ENCODE measurements around the gene POC5.
"Not testable (repeated sequence)": the region's sequence is repeated elsewhere in the genome, so short reads cannot be mapped to it uniquely, and the experiment has no call there.

POC5 gene, protein sequence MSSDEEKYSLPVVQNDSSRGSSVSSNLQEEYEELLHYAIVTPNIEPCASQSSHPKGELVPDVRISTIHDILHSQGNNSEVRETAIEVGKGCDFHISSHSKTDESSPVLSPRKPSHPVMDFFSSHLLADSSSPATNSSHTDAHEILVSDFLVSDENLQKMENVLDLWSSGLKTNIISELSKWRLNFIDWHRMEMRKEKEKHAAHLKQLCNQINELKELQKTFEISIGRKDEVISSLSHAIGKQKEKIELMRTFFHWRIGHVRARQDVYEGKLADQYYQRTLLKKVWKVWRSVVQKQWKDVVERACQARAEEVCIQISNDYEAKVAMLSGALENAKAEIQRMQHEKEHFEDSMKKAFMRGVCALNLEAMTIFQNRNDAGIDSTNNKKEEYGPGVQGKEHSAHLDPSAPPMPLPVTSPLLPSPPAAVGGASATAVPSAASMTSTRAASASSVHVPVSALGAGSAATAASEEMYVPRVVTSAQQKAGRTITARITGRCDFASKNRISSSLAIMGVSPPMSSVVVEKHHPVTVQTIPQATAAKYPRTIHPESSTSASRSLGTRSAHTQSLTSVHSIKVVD

DNA sequence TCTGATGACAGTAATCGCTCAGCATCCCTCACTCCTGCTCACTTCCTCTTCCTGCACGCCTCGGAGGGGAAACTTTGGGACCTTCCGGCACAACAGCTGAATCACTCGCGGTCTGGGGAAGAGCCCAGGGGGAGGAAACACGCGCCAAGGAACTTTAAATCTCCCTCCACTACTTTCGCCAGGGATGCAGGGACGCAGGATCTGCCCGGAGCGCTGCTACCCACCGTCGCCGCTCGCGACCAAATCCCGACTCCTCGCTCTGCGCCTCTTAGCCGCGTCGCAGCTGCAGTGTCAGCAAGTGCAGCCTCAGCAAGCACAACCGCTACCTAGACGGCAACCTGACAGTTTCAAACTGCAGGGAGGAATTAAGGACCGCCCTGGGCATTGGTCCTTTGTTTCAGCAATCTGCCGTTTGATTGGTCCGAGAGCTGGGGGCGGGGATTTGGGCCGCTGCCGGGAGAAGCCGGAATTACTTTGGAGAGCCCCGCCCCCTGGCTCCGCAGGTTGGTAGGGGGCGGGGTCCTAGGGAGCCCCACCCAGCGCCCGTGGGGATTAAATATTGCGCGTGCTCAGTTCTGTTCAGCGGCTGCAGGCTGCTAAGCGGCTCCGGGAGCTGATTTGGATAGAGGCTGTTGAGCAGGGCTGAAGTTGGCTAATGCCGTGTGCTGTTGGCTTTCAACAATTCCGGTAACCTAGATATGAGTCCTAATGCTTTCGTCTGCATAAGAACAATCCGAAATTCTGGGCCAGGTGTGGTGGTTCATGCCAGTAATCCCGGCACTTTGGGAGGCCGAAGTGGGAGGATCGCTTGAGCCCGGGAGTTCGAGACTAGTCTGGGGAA lies at the start of gene POC5:
Gene POC5, minus strand, starts transcription at position 356 of the 841 bp plus-strand sequence. CDS start 4,500 bp downstream, outside the sequence.
- DNase-seq (ENCODE audit: low read depth, low spot score) = peak; percentile 98

GRCh38 chr5:75758116-75758515 lies 40.9 kb upstream of the POC5 start:
- DNase-seq (ENCODE audit: low read depth, low spot score) = no peak

- no peak for DNase-seq (ENCODE audit: low read depth, low spot score)
Observed at GRCh38 chr5:75756981-75757380, 39.7 kb upstream of the POC5 start.

- DNase-seq (ENCODE audit: low read depth, low spot score) = no peak
Observed at GRCh38 chr5:75756211-75756610, 39.0 kb upstream of the POC5 start.

DNA sequence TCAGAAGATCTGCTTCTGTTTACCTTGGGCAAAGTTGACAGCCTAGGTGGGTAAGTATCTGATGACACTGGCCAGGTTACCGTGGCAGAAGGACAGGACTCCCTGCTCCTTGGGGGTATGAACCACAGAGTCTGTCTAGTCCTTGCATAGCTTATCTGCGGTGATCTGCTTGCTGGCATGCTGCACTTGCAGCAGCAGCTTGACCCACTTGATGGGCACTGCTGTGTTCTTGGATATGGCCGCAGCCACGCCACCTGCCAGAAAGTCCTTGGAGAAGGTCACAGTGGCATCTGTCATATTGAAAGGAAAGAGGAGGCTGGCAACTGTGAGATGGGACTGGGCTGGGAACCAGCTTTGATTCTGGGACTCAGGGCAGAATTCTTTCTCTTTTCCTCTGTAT lies 35.9 kb upstream of the POC5 start:
- DNase-seq (ENCODE audit: low read depth, low spot score) = no peak

- DNase-seq (ENCODE audit: low read depth, low spot score) = no peak
Observed at GRCh38 chr5:75744355-75744754, 27.1 kb upstream of the POC5 start.

DNA sequence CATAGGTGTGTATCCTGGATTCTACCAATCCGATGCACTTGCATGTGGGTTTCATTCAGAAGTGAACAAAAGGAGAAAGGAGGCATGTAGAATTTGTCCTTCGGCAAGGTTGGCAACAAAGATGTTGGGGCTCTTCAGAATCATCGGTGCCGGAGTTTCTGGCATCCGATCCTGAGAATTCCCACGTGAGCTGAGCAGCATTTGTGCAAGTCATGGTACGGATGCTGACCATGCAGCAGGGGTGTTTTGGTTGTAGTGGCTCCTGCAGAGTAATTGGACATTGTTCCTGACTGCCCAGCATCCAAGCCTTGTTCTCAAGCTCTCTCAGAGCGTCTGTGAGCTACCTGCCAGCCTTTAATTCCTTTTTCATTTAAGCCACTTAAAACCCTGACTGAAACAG lies 19.0 kb upstream of the POC5 start:
- DNase-seq (ENCODE audit: low read depth, low spot score) = no peak

DNA sequence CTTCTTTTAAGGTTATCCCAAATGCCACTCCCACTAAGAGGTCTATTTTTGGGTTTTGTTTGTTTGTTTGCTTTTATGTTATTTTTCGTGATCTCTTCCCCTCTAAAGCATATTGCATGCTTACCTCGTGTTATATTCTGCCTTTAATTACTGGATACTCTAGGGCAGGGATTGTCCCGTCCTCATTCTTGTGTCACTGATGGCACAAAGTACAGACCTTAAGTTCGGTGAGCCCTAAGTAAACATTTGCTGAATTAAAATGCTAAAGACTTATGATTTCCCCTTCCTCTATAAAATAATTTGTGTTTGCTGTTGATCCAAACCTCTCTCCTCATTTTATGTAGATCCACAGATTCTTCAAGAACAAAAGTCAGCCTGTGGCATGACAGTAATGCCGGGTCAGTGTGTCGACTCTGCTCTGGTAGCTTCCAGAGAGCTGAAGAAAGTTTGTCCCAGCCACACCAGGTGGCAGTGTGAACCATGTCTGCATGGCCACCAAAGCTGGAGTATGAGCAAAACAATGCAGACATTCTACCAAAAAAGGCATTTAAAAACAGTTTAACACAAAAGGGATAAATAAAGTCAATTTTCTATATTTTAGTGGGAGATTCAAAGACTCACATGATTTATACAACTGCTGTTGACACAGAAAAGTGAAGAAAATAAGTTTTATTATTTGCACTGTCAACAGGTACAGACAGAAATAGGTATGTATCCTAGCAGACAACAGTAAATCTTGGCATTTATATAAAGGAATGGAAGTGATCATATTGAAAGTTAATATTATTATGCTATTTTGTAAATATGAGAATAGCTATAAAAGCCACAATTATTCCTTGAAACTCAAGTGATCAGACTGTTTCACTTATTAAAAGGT lies 17.9 kb upstream of the POC5 start:
- no peak for DNase-seq (ENCODE audit: low read depth, low spot score)

DNA sequence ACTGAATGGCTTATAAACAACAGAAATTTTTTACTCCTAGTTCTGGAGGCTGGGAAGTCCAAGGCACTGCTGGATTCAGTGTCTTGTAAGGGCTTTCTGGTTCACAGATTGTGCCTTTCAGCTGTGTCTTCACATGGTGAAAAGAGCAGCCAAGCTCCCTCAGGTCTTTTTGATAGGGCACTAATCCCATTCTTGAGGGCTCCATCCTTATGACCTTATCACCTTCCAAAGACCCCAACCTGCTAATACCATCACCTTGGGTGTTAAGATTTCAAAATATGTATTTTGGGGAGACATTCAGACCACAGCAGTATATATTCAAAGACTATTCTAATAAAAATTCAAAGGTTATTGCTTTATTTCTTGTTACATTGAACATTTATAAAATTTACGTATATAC lies 16.5 kb upstream of the POC5 start:
- no peak for DNase-seq (ENCODE audit: low read depth, low spot score)

- not testable (repeated sequence) for DNase-seq (ENCODE audit: low read depth, low spot score)
Observed at GRCh38 chr5:75731515-75731914, 14.3 kb upstream of the POC5 start.

DNA sequence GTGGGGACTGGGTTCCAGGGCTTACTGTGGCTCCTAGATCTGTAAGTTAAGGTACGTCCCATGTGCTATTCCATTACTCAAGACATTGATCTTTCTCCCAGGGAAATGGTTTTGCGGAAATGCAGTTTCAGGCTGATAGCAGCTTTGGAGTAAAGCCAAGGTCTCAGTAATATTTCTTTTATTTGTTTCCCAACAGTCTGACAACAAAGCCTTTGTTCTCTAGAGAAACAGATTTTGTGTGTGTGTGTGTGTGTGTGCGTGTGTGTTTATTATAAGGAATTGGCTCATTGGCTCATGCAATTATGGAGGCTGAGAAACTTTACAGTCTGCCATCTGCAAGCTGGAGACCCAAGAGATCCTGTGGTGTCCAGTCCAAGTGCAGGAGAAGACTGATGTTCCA lies 12.1 kb upstream of the POC5 start:
- no peak for DNase-seq (ENCODE audit: low read depth, low spot score)

DNA sequence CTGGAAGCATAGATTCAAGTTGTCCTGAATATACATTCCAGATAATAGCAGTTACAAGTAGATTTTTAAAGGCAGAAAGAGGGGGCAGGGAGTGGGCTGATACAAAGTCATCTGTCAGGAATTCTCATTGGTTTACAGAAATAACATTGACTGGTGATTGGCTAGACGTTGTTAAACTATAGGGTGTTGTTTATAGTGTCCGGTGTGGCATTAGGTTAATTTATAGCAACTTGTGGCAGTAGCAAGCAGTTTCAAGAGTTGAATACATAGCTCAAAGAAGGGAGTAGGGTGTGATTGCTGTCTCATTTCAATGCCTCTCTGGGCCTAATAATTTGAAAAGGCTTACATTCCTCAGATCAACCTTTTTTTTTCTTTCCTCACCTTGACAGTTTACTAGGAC lies 10.7 kb upstream of the POC5 start:
- no peak for DNase-seq (ENCODE audit: low read depth, low spot score)

GRCh38 chr5:75726224-75726623 lies 9.0 kb upstream of the POC5 start:
- not testable (repeated sequence) for DNase-seq (ENCODE audit: low read depth, low spot score)

DNA sequence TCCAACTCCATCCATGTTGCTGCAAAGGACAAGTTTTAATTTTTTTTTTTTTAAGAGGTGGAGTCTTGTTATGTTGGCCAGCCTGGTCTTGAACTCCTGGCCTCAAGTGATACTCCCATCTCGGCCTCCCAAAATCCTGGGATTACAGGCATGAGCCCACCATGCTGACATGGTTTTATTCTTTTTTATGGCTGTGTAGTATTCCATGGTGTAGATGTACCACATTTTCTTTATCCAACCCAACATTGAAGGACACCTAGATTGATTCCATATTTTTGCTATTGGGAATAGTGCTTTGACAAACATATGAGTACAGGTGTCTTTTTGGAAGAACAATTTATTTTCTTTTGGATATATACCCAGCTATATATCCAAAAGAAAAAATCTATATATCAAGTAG lies 6.1 kb upstream of the POC5 start:
- no peak for DNase-seq (ENCODE audit: low read depth, low spot score)

- DNase-seq (ENCODE audit: low read depth, low spot score) = no peak
Observed at GRCh38 chr5:75721573-75721972, 4.3 kb upstream of the POC5 start.

- no peak for DNase-seq (ENCODE audit: low read depth, low spot score)
Observed at GRCh38 chr5:75720882-75721281, 3.6 kb upstream of the POC5 start.

- no peak for DNase-seq (ENCODE audit: low read depth, low spot score)
Observed at GRCh38 chr5:75716715-75717081, 539 bp downstream of the POC5 start.

DNA sequence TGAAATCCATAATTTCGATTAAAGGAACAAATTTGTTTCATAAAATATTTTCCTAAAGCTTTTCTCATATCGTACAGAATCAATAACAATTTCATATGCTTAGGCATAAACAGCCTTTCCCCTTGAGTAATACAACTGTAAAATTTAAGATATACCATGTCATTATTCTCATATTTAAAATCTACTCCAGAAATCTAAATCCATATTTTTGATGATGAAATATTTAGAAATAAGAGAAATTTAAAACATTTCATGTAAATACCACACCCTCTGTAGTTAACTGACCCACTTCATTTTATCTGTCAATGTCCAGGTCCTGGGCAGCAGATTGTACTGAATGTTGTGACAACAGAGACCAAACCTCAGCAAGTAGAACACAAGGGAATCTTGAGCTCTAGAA lies 5.1 kb downstream of the POC5 start:
- no peak for DNase-seq (ENCODE audit: low read depth, low spot score)

DNA sequence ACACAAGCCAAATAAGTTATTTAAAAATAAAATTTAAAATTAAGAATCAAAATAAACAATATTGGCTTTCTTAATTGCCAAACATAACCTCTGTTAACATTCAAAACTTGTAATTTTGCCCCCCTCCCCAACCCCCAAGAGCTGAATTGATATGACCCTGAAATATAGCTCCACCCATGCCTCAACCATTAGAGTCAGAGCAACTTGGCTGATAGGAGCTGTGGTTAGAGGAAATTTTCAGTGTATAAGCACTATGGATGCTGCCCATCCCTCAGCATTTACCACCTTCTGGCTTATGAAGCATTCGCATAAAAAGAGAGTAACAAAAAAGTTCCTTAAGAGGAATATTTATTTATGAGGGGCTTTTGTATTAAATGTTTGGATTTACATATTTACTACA lies 6.1 kb downstream of the POC5 start:
- DNase-seq (ENCODE audit: low read depth, low spot score) = no peak

DNA sequence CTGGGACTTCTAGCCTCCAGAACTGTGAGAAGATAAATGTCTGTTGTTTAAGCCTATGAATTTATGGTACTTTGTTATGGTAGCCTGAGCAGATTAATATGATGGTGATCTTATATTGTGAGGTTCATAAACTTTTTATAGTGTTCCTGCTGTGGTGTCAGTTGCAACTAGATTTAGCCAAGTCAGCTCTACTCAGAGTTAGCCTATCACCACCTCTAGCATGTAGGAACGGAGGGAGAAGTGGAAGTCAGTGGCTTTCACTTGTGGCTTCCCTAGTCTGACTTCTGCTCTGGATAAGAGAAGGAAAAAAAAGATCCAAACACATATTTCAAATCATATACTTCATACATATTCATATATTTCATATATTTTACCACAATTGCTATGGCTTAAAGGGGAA lies 6.6 kb downstream of the POC5 start:
- no peak for DNase-seq (ENCODE audit: low read depth, low spot score)

DNA sequence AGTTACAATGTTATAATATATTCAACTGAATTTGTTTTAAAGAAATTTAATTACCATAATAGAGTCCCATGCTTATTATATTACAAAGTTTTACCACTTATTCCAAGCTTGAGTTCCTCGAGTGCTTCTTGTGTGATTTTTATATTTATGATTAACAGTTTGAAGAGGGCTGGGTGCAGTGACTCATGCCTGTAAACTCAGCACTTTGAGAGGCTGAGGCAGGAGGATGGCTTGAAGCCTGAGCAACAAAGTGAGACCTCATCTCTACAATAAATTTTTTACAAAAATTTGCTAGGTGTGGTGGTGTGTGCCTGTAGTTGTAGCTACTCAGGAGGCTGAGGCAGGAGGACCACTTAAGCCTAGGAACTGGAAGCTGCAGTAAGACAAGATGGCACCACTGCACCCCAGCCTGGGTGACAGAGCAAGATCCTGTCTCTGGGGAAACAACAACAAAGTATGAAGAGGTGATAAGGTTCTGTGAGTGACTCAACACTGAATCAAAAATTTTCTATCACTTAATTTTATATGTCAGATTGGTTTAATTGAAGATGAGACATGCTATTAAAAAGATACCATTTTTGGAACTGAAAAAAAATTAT lies 9.2 kb downstream of the POC5 start:
- no peak for DNase-seq (ENCODE audit: low read depth, low spot score)
